ENCODE data around the gene SF3A2.

The SF3A2 gene

DNA sequence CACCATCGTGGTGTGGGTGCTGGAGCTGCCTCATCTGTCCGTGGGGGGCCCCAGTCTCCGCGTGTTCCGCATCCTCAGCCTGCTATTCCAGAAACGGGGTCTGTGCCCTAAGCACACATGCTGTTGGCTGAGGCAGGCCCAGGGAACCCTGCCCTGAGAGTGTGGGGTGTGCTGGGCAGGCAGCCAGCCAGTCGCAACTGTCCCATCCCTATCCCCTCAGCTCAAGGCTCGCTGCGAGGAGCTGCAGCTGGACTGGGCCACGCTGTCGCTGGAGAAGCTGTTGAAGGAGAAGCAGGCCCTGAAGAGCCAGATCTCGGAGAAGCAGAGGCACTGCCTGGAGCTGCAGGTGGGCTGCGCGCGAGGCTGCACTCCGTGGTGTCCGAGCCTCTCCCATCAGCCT is 22.4 kb upstream of the SF3A2 start:
- TF ChIP-seq, protein P1, sequence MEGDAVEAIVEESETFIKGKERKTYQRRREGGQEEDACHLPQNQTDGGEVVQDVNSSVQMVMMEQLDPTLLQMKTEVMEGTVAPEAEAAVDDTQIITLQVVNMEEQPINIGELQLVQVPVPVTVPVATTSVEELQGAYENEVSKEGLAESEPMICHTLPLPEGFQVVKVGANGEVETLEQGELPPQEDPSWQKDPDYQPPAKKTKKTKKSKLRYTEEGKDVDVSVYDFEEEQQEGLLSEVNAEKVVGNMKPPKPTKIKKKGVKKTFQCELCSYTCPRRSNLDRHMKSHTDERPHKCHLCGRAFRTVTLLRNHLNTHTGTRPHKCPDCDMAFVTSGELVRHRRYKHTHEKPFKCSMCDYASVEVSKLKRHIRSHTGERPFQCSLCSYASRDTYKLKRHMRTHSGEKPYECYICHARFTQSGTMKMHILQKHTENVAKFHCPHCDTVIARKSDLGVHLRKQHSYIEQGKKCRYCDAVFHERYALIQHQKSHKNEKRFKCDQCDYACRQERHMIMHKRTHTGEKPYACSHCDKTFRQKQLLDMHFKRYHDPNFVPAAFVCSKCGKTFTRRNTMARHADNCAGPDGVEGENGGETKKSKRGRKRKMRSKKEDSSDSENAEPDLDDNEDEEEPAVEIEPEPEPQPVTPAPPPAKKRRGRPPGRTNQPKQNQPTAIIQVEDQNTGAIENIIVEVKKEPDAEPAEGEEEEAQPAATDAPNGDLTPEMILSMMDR (IDR thresholded peaks at IDR 0.05; ENCODE audit: low read depth, low read length), result no peak
- no peak for TF ChIP-seq MYC (IDR thresholded peaks at IDR 0.05; ENCODE audit: low read depth, low read length)
- no peak for TF ChIP-seq POLR2A (IDR thresholded peaks at IDR 0.05; ENCODE audit: extremely low read depth, insufficient read length)
- TF ChIP-seq, protein P2, sequence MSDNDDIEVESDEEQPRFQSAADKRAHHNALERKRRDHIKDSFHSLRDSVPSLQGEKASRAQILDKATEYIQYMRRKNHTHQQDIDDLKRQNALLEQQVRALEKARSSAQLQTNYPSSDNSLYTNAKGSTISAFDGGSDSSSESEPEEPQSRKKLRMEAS (IDR thresholded peaks at IDR 0.05; ENCODE audit: low read depth, low read length), result no peak
- H3K4me3 ChIP-seq (ENCODE audit: low read depth, low read length), result no peak overlapping the region
- DNase-seq (ENCODE audit: low read depth), result no peak

DNA sequence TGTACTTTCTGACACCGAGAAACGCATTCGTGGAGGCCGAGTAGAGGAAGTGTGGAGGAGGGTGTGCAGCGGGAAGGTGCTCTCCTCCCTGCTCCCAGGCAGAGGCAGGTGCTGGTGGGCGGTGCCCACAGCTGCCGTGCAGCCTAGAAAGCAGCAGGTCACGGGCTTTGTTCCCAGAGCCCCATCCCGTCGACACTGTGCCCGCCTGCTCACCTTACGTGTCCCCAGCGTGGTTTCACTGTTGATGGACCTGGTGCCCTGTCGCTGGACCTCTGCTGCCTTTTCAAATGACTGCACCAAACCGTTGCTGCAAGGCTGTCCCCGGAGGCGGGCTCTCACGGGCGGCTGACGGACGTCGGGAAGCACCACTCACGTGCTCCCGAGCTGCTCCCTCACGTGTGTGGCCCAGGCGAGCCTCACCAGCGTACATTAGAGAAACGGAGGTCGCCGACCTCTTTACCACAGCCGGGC is 21.3 kb upstream of the SF3A2 start:
- no peak overlapping the region for H3K4me3 ChIP-seq (ENCODE audit: low read depth, low read length)
- DNase-seq (ENCODE audit: low read depth), result no peak

GRCh38 chr19:2216361-2217225 is 20.0 kb upstream of the SF3A2 start:
- DNase-seq (ENCODE audit: low read depth), result no peak
- H3K4me3 ChIP-seq (ENCODE audit: low read depth, low read length), result no peak overlapping the region
- TF ChIP-seq MYC (IDR thresholded peaks at IDR 0.05; ENCODE audit: low read depth, low read length) (no peak), POLR2A (IDR thresholded peaks at IDR 0.05; ENCODE audit: extremely low read depth, insufficient read length) (no peak)
- TF ChIP-seq, protein P2 (IDR thresholded peaks at IDR 0.05; ENCODE audit: low read depth, low read length), result no peak
- TF ChIP-seq, protein P1 (IDR thresholded peaks at IDR 0.05; ENCODE audit: low read depth, low read length), result no peak

More for the DNA sequence above, 21.3 kb upstream of the SF3A2 start:
- TF ChIP-seq, protein P2 (IDR thresholded peaks at IDR 0.05; ENCODE audit: low read depth, low read length), result no peak
- TF ChIP-seq, protein P1 (IDR thresholded peaks at IDR 0.05; ENCODE audit: low read depth, low read length), result no peak
- TF ChIP-seq MYC (IDR thresholded peaks at IDR 0.05; ENCODE audit: low read depth, low read length), result no peak
- no peak for TF ChIP-seq POLR2A (IDR thresholded peaks at IDR 0.05; ENCODE audit: extremely low read depth, insufficient read length)

DNA sequence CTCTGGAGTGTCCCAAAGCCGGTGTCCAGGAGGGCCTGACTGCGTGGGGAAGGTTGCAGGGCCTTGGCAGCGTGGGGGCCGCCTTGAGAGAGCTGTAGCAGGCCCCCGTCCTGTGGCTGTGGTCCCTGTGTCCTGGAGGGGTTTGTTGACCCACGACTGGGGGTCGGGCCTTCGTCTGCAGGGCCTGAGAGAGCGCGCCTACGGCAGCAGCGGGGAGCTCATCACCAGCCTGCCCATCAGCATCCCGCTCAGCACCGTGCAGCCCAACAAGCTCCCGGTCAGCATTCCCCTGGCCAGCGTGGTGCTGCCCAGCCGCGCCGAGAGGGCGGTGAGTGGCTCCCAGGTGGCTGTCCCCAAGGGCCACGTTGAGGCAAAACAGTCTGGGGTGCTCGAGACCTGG is 19.0 kb upstream of the SF3A2 start:
- TF ChIP-seq MYC (IDR thresholded peaks at IDR 0.05; ENCODE audit: low read depth, low read length) (no peak), POLR2A (IDR thresholded peaks at IDR 0.05; ENCODE audit: extremely low read depth, insufficient read length) (no peak)
- TF ChIP-seq, protein P2 (IDR thresholded peaks at IDR 0.05; ENCODE audit: low read depth, low read length), result no peak
- TF ChIP-seq, protein P1 (IDR thresholded peaks at IDR 0.05; ENCODE audit: low read depth, low read length), result no peak
- DNase-seq (ENCODE audit: low read depth), result no peak
- H3K4me3 ChIP-seq (ENCODE audit: low read depth, low read length), result no peak overlapping the region

GRCh38 chr19:2219726-2220125 is 16.9 kb upstream of the SF3A2 start:
- TF ChIP-seq, protein P1 (IDR thresholded peaks at IDR 0.05; ENCODE audit: low read depth, low read length), result no peak
- TF ChIP-seq POLR2A (IDR thresholded peaks at IDR 0.05; ENCODE audit: extremely low read depth, insufficient read length) (no peak), MYC (IDR thresholded peaks at IDR 0.05; ENCODE audit: low read depth, low read length) (no peak)
- TF ChIP-seq, protein P2 (IDR thresholded peaks at IDR 0.05; ENCODE audit: low read depth, low read length), result no peak
- no peak for DNase-seq (ENCODE audit: low read depth)
- no peak overlapping the region for H3K4me3 ChIP-seq (ENCODE audit: low read depth, low read length)
